NCI-H2227 treated with DMSO at 0.1 percent for 48 hours (cell line): ENCODE data around the gene OR2F1.
"Not testable (repeated sequence)": the region's sequence is repeated elsewhere in the genome, so short reads cannot be mapped to it uniquely, and the experiment has no call there.

ENCODE experiments used
- DNase-seq: peaks from one replicate; lab custom pipeline; 2025; lab: John Stamatoyannopoulos, UW

Gene OR2F1

GRCh38 chr7:144009361-144009760, 54.7 kb downstream of the OR2F1 start:
- no peak for DNase-seq

- not testable (repeated sequence) for DNase-seq
Observed at GRCh38 chr7:144010061-144010460, 55.4 kb downstream of the OR2F1 start.

- DNase-seq: not testable (repeated sequence)
Observed at GRCh38 chr7:144010821-144011220, 56.2 kb downstream of the OR2F1 start.

- DNase-seq: no peak
Observed at GRCh38 chr7:144011458-144012230, 57.0 kb downstream of the OR2F1 start.
